GM23338 (cell line): ENCODE results near the gene POFUT2. TPM values are rescaled to one million over a fixed set of nuclear protein-coding genes. Genes with fewer than 3 reads are reported as not detected.

Source experiments
- ATAC-seq: fragments of 200-7000 bp; cut with Tn5 transposase; 3 replicates; pipeline ENCODE4 v1.9.1; 2020
- DNase-seq: peaks from one replicate; pipeline ENCODE4 v3.0.0-alpha.2; 2015; ENCODE audit warnings: low spot score
- H2AFZ ChIP-seq: fragments of 200-600 bp; sonication (generic); 2 replicates; pipeline ENCODE4 v1.8.0; 2016; ENCODE audit warnings: antibody characterized with exemption, mild to moderate bottlenecking, moderate library complexity
- H3F3A ChIP-seq: fragments of 200-600 bp; sonication (generic); replicated peaks from 2 replicates; pipeline ENCODE4 v1.8.0; 2017; ENCODE audit warnings: antibody characterized with exemption, mixed run types, low read depth
- H3K27ac ChIP-seq: fragments of 200-600 bp; sonication (generic); 2 replicates; pipeline ENCODE4 v1.6.1; 2016; ENCODE audit warnings: low read depth
- H3K27me3 ChIP-seq: fragments of 200-600 bp; sonication (generic); 2 replicates; pipeline ENCODE4 v1.8.0; 2016; ENCODE audit warnings: mild to moderate bottlenecking, mixed run types, moderate library complexity; ENCODE audit not compliant: insufficient read depth
- H3K36me3 ChIP-seq: fragments of 200-600 bp; sonication (generic); 2 replicates; pipeline ENCODE4 v1.8.0; 2016; ENCODE audit warnings: mild to moderate bottlenecking; ENCODE audit not compliant: insufficient read depth
- H3K4me1 ChIP-seq: fragments of 200-600 bp; sonication (generic); 2 replicates; pipeline ENCODE4 v1.8.0; 2016; ENCODE audit warnings: mild to moderate bottlenecking, moderate library complexity; ENCODE audit not compliant: insufficient read depth
- H3K4me2 ChIP-seq: fragments of 200-600 bp; sonication (generic); 2 replicates; pipeline ENCODE4 v1.7.1; 2017; ENCODE audit warnings: mixed run types
- H3K4me3 ChIP-seq: fragments of 200-600 bp; sonication (generic); 2 replicates; pipeline ENCODE4 v1.6.1; 2016; ENCODE audit warnings: mixed run types
- H3K79me2 ChIP-seq: fragments of 200-600 bp; sonication (generic); replicated peaks from 2 replicates; pipeline ENCODE4 v1.8.0; 2017; ENCODE audit warnings: mild to moderate bottlenecking; ENCODE audit not compliant: insufficient read depth
- H3K9me2 ChIP-seq: fragments of 200-600 bp; sonication (generic); 2 replicates; pipeline ENCODE4 v1.8.0; 2017; ENCODE audit not compliant: insufficient read depth
- H4K20me1 ChIP-seq: fragments of 200-600 bp; sonication (generic); replicated peaks from 2 replicates; pipeline ENCODE4 v1.8.0; 2017; ENCODE audit warnings: mild to moderate bottlenecking; ENCODE audit not compliant: insufficient read depth
- H3K27ac Mint-ChIP-seq: 2 replicates; pipeline ENCODE4 v1.8.0; 2020; ENCODE audit warnings: inconsistent platforms, mild to moderate bottlenecking, moderate library complexity, mixed read lengths
- H3K27me3 Mint-ChIP-seq: 3 replicates; pipeline ENCODE4 v1.8.0; 2022; ENCODE audit warnings: low read depth, mild to moderate bottlenecking, moderate library complexity, mixed read lengths, inconsistent platforms; ENCODE audit not compliant: insufficient read depth, poor library complexity
- H3K36me3 Mint-ChIP-seq: 3 replicates; pipeline ENCODE4 v1.8.0; 2021; ENCODE audit warnings: low read depth, mild to moderate bottlenecking, inconsistent platforms, moderate library complexity, mixed read lengths
- H3K4me1 Mint-ChIP-seq: 3 replicates; pipeline ENCODE4 v1.8.0; 2020; ENCODE audit warnings: mild to moderate bottlenecking, inconsistent platforms, mixed read lengths
- H3K4me3 Mint-ChIP-seq: 3 replicates; pipeline ENCODE4 v1.8.0; 2021; ENCODE audit warnings: moderate library complexity, mild to moderate bottlenecking, inconsistent platforms, mixed read lengths
- H3K9me3 Mint-ChIP-seq: 3 replicates; pipeline ENCODE4 v1.8.0; 2020; ENCODE audit warnings: moderate library complexity, mild to moderate bottlenecking, inconsistent platforms, mixed read lengths
- CREB1 ChIP-seq: fragments of 250-450 bp; sonication (Bioruptor Pico); IDR thresholded peaks from 2 replicates; pipeline ENCODE4 v1.5.0; 2020; ENCODE audit warnings: low read depth, mild to moderate bottlenecking, moderate library complexity
- CTCF ChIP-seq, 2 experiments: fragments of 200-600 bp in 1 of 2; sonication (generic) in 1 of 2; conservative IDR thresholded peaks; 2 replicates each; pipeline versions ENCODE4 v1.5.1 to v1.6.1; 2016 to 2017; ENCODE audit warnings: antibody characterized with exemption in 2 of 2, low read depth in 2 of 2, mild to moderate bottlenecking in 2 of 2, moderate library complexity in 1 of 2
- ETS1 ChIP-seq: IDR thresholded peaks from 2 replicates; pipeline ENCODE4 v1.6.1; 2016; ENCODE audit warnings: antibody characterized with exemption
- EZH2 ChIP-seq: fragments of 200-600 bp; sonication (generic); IDR thresholded peaks from one replicate; pipeline ENCODE4 v1.8.0; 2017; ENCODE audit warnings: antibody characterized with exemption, mild to moderate bottlenecking, low read depth; ENCODE audit not compliant: unreplicated experiment
- EZH2phosphoT487 ChIP-seq: fragments of 200-600 bp; sonication (generic); IDR thresholded peaks from one replicate; pipeline ENCODE4 v1.8.1; 2018; ENCODE audit warnings: antibody characterized with exemption; ENCODE audit not compliant: unreplicated experiment
- JUNB ChIP-seq: IDR thresholded peaks from one replicate; pipeline ENCODE4 v1.6.1; 2016; ENCODE audit warnings: antibody characterized with exemption; ENCODE audit not compliant: unreplicated experiment
- POLR2AphosphoS5 ChIP-seq: IDR thresholded peaks from 2 replicates; pipeline ENCODE4 v1.6.1; 2016; ENCODE audit warnings: antibody characterized with exemption, low read depth
- ZNF114 ChIP-seq: fragments of 250-450 bp; sonication (Bioruptor Pico); IDR thresholded peaks from 2 replicates; pipeline ENCODE4 v1.5.0; 2020; ENCODE audit warnings: mild to moderate bottlenecking, moderate library complexity
- ZNF331 ChIP-seq: fragments of 250-450 bp; sonication (Bioruptor Pico); IDR thresholded peaks from 2 replicates; pipeline ENCODE4 v1.5.0; 2020; ENCODE audit warnings: low read depth, mild to moderate bottlenecking, moderate library complexity
- ZNF462 ChIP-seq: fragments of 250-450 bp; sonication (Bioruptor Pico); IDR thresholded peaks from 2 replicates; pipeline ENCODE4 v1.5.0; 2020; ENCODE audit warnings: mild to moderate bottlenecking, moderate library complexity
- polyA plus RNA-seq: library from polyadenylated mRNA; unstranded; fragments of >200 nt; fragmentation: Nextera tagmentation; extraction: Ambion mirVana; gene quantifications from 2 replicates; pipeline ENCODE4 v1.2.1, GENCODE V29; 2016
- total RNA-seq: library from RNA; depleted of rRNA; stranded (reverse); fragments of >200 nt; shearing (Covaris generic); gene quantifications from 2 replicates; pipeline ENCODE4 v1.2.3, GENCODE V29; 2014

Gene POFUT2
- total and polyA plus RNA-seq, 2 experiments from 2014 or later = 12.1 to 34.5 TPM

GRCh38 chr21:45299026-45299863 is 11.6 kb upstream of the POFUT2 start (continued):
- TF ChIP-seq JUNB = no peak
- no peak for TF ChIP-seq EZH2

GRCh38 chr21:45297869-45298268 is 10.2 kb upstream of the POFUT2 start:
- Histone ChIP-seq H3K4me1 (no peaks in the 10 kb centered on the region), H3K4me2 (no peak overlapping the region), H4K20me1 (no peaks in the 10 kb centered on the region; the same call in 1 of the 2 replicates), H3K9me2 (no peaks in the 10 kb centered on the region), H3K4me3 (no peak overlapping the region), H3K27ac (no peak overlapping the region), H3K36me3 (no peaks in the 10 kb centered on the region), H3K27me3 (no peaks in the 10 kb centered on the region), H3F3A (no peaks in the 10 kb centered on the region; the same call in 1 of the 2 replicates), H3K79me2 (peaks cover 23% of the 10 kb centered on the region), H2AFZ (no peak overlapping the region)
- no peaks in the 10 kb centered on the region; the same call in 2 of the 3 replicates for H3K36me3 Mint-ChIP-seq
- H3K27me3 Mint-ChIP-seq = peaks cover 8% of the 10 kb centered on the region
- no peak for DNase-seq
- H3K4me3 Mint-ChIP-seq = no peak overlapping the region
- peaks cover 28% of the 10 kb centered on the region for H3K4me1 Mint-ChIP-seq
- no peak overlapping the region for H3K27ac Mint-ChIP-seq
- no peak for ATAC-seq
- TF ChIP-seq POLR2AphosphoS5 (no peak), ZNF331 (CRISPR knock-in tag) (no peak)
- no peaks in the 10 kb centered on the region for H3K9me3 Mint-ChIP-seq

- no peak overlapping the region for H3K27ac Mint-ChIP-seq
- H3K4me1 Mint-ChIP-seq = peaks cover 32% of the 10 kb centered on the region
- ATAC-seq = no peak
- TF ChIP-seq CTCF (conservative IDR thresholded peaks at IDR 0.05; ENCODE audit: low read depth in 2 of 2) (no peak), ZNF114 (CRISPR knock-in tag) (no peak), ETS1 (no peak), CREB1 (CRISPR knock-in tag) (no peak), EZH2phosphoT487 (no peak), ZNF462 (no peak), ZNF331 (CRISPR knock-in tag) (no peak)
Observed at GRCh38 chr21:45297329-45297728, 9.6 kb upstream of the POFUT2 start.

More at GRCh38 chr21:45297329-45297728, 9.6 kb upstream of the POFUT2 start:
- Histone ChIP-seq H3K27me3 (no peaks in the 10 kb centered on the region), H4K20me1 (no peaks in the 10 kb centered on the region; the same call in 1 of the 2 replicates), H3F3A (no peaks in the 10 kb centered on the region; the same call in 1 of the 2 replicates), H3K4me3 (no peak overlapping the region), H2AFZ (no peak overlapping the region), H3K79me2 (peaks cover 23% of the 10 kb centered on the region), H3K4me1 (no peaks in the 10 kb centered on the region), H3K36me3 (no peaks in the 10 kb centered on the region), H3K27ac (no peak overlapping the region), H3K9me2 (no peaks in the 10 kb centered on the region), H3K4me2 (no peak overlapping the region)
- Mint-ChIP-seq H3K4me3 (no peak overlapping the region), H3K36me3 (no peaks in the 10 kb centered on the region; the same call in 2 of the 3 replicates), H3K27me3 (peaks cover 8% of the 10 kb centered on the region), H3K9me3 (no peaks in the 10 kb centered on the region)
- no peak for DNase-seq
